Measurements from ENCODE around the gene KRTAP19-8. TPM values are rescaled to one million over a fixed set of nuclear protein-coding genes. Genes with fewer than 3 reads are reported as not detected.

KRTAP19-8 gene
- total RNA-seq, 1 donor from 2014 or later = not detected

Other genes with a start within 250 kb of the KRTAP19-8 start
- gene KRTAP8-1, start 225.2 kb downstream of the KRTAP19-8 start, total RNA-seq = not detected
- gene KRTAP7-1, start 208.7 kb downstream of the KRTAP19-8 start, total RNA-seq = not detected
- not detected for gene KRTAP11-1, start 156.9 kb downstream of the KRTAP19-8 start, total RNA-seq